Stomach (tissue), 4 donors: ENCODE measurements around the gene CCN6.

Experiments used
- EP300 ChIP-seq: sonication (generic); formaldehyde crosslinking; IDR thresholded peaks from one replicate; pipeline ENCODE4 v1.6.1; 2017; ENCODE audit warnings: antibody characterized with exemption
- POLR2A ChIP-seq, 4 donors: fragments of 450-650 bp; IDR thresholded peaks; one replicate each; pipeline ENCODE4 v1.6.1; 2016; ENCODE audit warnings: antibody characterized with exemption in 4 of 4, control low read depth in 2 of 4, mild to moderate bottlenecking in 1 of 4, moderate library complexity in 1 of 4
- POLR2AphosphoS5 ChIP-seq, 3 donors: sonication (generic); formaldehyde crosslinking; IDR thresholded peaks; one replicate each; pipeline ENCODE4 v1.6.1; 2016; ENCODE audit warnings: antibody characterized with exemption in 3 of 3
- TF ChIP-seq, protein P1 (sequence below), 7 experiments: fragments of 450-650 bp in 4 of 7; fragments of 200-600 bp in 3 of 7; sonication (generic) in 3 of 7; IDR thresholded peaks; one replicate each; pipeline ENCODE4 v1.5.1; 2016 to 2019; ENCODE audit warnings: antibody characterized with exemption in 7 of 7, control low read depth in 2 of 7, mild to moderate bottlenecking in 1 of 7

GRCh38 chr6:112113918-112114317, 60.0 kb downstream of the CCN6 start:
- no peak for TF ChIP-seq POLR2A (IDR thresholded peaks at IDR 0.05)
- no peak for TF ChIP-seq EP300
- TF ChIP-seq POLR2AphosphoS5 (IDR thresholded peaks at IDR 0.05), result no peak
- TF ChIP-seq, protein P1, sequence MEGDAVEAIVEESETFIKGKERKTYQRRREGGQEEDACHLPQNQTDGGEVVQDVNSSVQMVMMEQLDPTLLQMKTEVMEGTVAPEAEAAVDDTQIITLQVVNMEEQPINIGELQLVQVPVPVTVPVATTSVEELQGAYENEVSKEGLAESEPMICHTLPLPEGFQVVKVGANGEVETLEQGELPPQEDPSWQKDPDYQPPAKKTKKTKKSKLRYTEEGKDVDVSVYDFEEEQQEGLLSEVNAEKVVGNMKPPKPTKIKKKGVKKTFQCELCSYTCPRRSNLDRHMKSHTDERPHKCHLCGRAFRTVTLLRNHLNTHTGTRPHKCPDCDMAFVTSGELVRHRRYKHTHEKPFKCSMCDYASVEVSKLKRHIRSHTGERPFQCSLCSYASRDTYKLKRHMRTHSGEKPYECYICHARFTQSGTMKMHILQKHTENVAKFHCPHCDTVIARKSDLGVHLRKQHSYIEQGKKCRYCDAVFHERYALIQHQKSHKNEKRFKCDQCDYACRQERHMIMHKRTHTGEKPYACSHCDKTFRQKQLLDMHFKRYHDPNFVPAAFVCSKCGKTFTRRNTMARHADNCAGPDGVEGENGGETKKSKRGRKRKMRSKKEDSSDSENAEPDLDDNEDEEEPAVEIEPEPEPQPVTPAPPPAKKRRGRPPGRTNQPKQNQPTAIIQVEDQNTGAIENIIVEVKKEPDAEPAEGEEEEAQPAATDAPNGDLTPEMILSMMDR (IDR thresholded peaks at IDR 0.05), result no peak
